ENCODE data around the gene SEMA7A. TPM values are rescaled to one million over a fixed set of nuclear protein-coding genes. Genes with fewer than 3 reads are reported as not detected.
A peak's percentile ranks its signal among the peaks of the same experiment; 100 is the strongest.

SEMA7A gene
- total and polyA plus RNA-seq, 4 experiments from 2014 or later: 0.10 to 1.9 (median 1.2) TPM; not detected in 1

GRCh38 chr15:74429781-74430400 is 3.9 kb downstream of the SEMA7A start:
- Histone ChIP-seq H3K4me1 (ENCODE audit: insufficient read depth, low read length) (peaks cover 16% of the 10 kb centered on the region), H3K4me3 (ENCODE audit: low read length in 2 of 2) (no peak overlapping the region), H3K9me3 (ENCODE audit: control insufficient read depth in 1 of 2, low read length in 2 of 2) (no peaks in the 10 kb centered on the region), H3K36me3 (ENCODE audit: insufficient read depth, low read length) (no peaks in the 10 kb centered on the region), H3K27ac (ENCODE audit: low read depth, low read length) (no peak overlapping the region), H3K27me3 (ENCODE audit: insufficient read depth, low read length) (no peaks in the 10 kb centered on the region)
- Mint-ChIP-seq H3K9me3 (no peaks in the 10 kb centered on the region), H3K4me3 (no peak overlapping the region), H3K27me3 (peaks cover 2 to 3% of the 10 kb centered on the region in 2 donors), H3K36me3 (no peaks in the 10 kb centered on the region), H3K4me1 (peaks cover 6 to 28% (median 15%) of the 10 kb centered on the region in 4 donors), H3K27ac (peak overlapping the region in 2 of 7 donors; percentile 49 to 65)
- intact Hi-C loops (cut with micrococcal nuclease): no loop called here
- ChIA-PET CTCF (ENCODE audit: partially characterized antibody) (interaction anchor here (1.3 to 26.0 kb wide), 2 partner anchors 19 to 51 kb away, joined by 3 to 550 read pairs; no protein-coding TSS in a partner anchor), POLR2A (ENCODE audit: partially characterized antibody) (no interaction called here)
- DNase-seq: no peak

GRCh38 chr15:74428970-74429780 is 4.6 kb downstream of the SEMA7A start:
- H3K4me1 Mint-ChIP-seq: peaks cover 2 to 20% (median 9%) of the 10 kb centered on the region in 4 donors
- H3K27ac Mint-ChIP-seq: peak overlapping the region in 1 of 7 donors; percentile 65
- Histone ChIP-seq H3K4me3 (ENCODE audit: low read length in 2 of 2) (no peak overlapping the region), H3K4me1 (ENCODE audit: insufficient read depth, low read length) (peaks cover 9% of the 10 kb centered on the region), H3K27me3 (ENCODE audit: insufficient read depth, low read length) (no peaks in the 10 kb centered on the region), H3K9me3 (ENCODE audit: control insufficient read depth in 1 of 2, low read length in 2 of 2) (no peaks in the 10 kb centered on the region), H3K36me3 (ENCODE audit: insufficient read depth, low read length) (no peaks in the 10 kb centered on the region), H3K27ac (ENCODE audit: low read depth, low read length) (no peak overlapping the region)
- peaks cover 2 to 3% of the 10 kb centered on the region in 2 donors for H3K27me3 Mint-ChIP-seq
- ChIA-PET CTCF (ENCODE audit: partially characterized antibody) (interaction anchor here (1.3 to 26.0 kb wide), 2 partner anchors 20 to 50 kb away, joined by 3 to 550 read pairs; no protein-coding TSS in a partner anchor), POLR2A (ENCODE audit: partially characterized antibody) (no interaction called here)
- H3K9me3 Mint-ChIP-seq: no peaks in the 10 kb centered on the region
- DNase-seq: no peak
- intact Hi-C loops (cut with micrococcal nuclease): no loop called here
- H3K4me3 Mint-ChIP-seq: no peak overlapping the region
- no peaks in the 10 kb centered on the region for H3K36me3 Mint-ChIP-seq

- H3K27me3 Mint-ChIP-seq: peaks cover 2 to 3% of the 10 kb centered on the region in 2 donors
- no peaks in the 10 kb centered on the region for H3K9me3 Mint-ChIP-seq
- intact Hi-C loops (cut with micrococcal nuclease): no loop called here
- Histone ChIP-seq H3K27me3 (ENCODE audit: insufficient read depth, low read length) (no peaks in the 10 kb centered on the region), H3K36me3 (ENCODE audit: insufficient read depth, low read length) (no peaks in the 10 kb centered on the region), H3K27ac (ENCODE audit: low read depth, low read length) (no peak overlapping the region), H3K4me1 (ENCODE audit: insufficient read depth, low read length) (peaks cover 6% of the 10 kb centered on the region), H3K9me3 (ENCODE audit: control insufficient read depth in 1 of 2, low read length in 2 of 2) (no peaks in the 10 kb centered on the region), H3K4me3 (ENCODE audit: low read length in 2 of 2) (no peak overlapping the region)
- H3K27ac Mint-ChIP-seq: no peak overlapping the region
- H3K4me1 Mint-ChIP-seq: peaks cover 0 to 18% (median 7%) of the 10 kb centered on the region in 4 donors
- H3K4me3 Mint-ChIP-seq: no peak overlapping the region
- no peak for DNase-seq
- H3K36me3 Mint-ChIP-seq: no peaks in the 10 kb centered on the region
- CTCF ChIA-PET (ENCODE audit: partially characterized antibody): interaction anchor here (26.0 kb wide), 1 partner anchor 49 kb away, joined by 550 read pairs; no protein-coding TSS in a partner anchor
- POLR2A ChIA-PET (ENCODE audit: partially characterized antibody): no interaction called here
Measured at GRCh38 chr15:74428442-74428787, 5.3 kb downstream of the SEMA7A start.

GRCh38 chr15:74427607-74428441 is 5.9 kb downstream of the SEMA7A start:
- H3K27me3 Mint-ChIP-seq: peaks cover 2 to 3% of the 10 kb centered on the region in 2 donors
- Histone ChIP-seq H3K4me1 (ENCODE audit: insufficient read depth, low read length) (peaks cover 5% of the 10 kb centered on the region), H3K4me3 (ENCODE audit: low read length in 2 of 2) (no peak overlapping the region), H3K27ac (ENCODE audit: low read depth, low read length) (no peak overlapping the region), H3K27me3 (ENCODE audit: insufficient read depth, low read length) (no peaks in the 10 kb centered on the region), H3K36me3 (ENCODE audit: insufficient read depth, low read length) (no peaks in the 10 kb centered on the region), H3K9me3 (ENCODE audit: control insufficient read depth in 1 of 2, low read length in 2 of 2) (no peaks in the 10 kb centered on the region)
- H3K9me3 Mint-ChIP-seq: no peaks in the 10 kb centered on the region
- H3K4me3 Mint-ChIP-seq: no peak overlapping the region
- peak overlapping the region in 1 of 7 donors; percentile 43 for H3K27ac Mint-ChIP-seq
- intact Hi-C loops (cut with micrococcal nuclease): no loop called here
- CTCF ChIA-PET (ENCODE audit: partially characterized antibody): interaction anchor here (1.2 to 26.0 kb wide), 3 partner anchors 8 to 49 kb away, joined by 3 to 550 read pairs (median 3); no protein-coding TSS in a partner anchor
- H3K36me3 Mint-ChIP-seq: no peaks in the 10 kb centered on the region
- peaks cover 0 to 18% (median 7%) of the 10 kb centered on the region in 4 donors for H3K4me1 Mint-ChIP-seq
- no peak for DNase-seq
- POLR2A ChIA-PET (ENCODE audit: partially characterized antibody): no interaction called here

- Mint-ChIP-seq H3K36me3 (no peaks in the 10 kb centered on the region), H3K27me3 (no peaks in the 10 kb centered on the region), H3K4me3 (no peak overlapping the region), H3K9me3 (no peaks in the 10 kb centered on the region), H3K27ac (peak overlapping the region in 1 of 7 donors; percentile 67), H3K4me1 (peaks cover 0 to 7% (median 3%) of the 10 kb centered on the region in 4 donors)
- intact Hi-C loops (cut with micrococcal nuclease): no loop called here
- no peak overlapping the region for H3K4me3 ChIP-seq (ENCODE audit: low read length in 2 of 2)
- ChIA-PET POLR2A (ENCODE audit: partially characterized antibody) (no interaction called here), CTCF (ENCODE audit: partially characterized antibody) (interaction anchor here (0.5 to 26.0 kb wide), 4 partner anchors 9 to 60 kb away, joined by 3 to 550 read pairs (median 3); no protein-coding TSS in a partner anchor)
- H3K36me3 ChIP-seq (ENCODE audit: insufficient read depth, low read length): no peaks in the 10 kb centered on the region
- DNase-seq: no peak
- no peaks in the 10 kb centered on the region for H3K9me3 ChIP-seq (ENCODE audit: control insufficient read depth in 1 of 2, low read length in 2 of 2)
- H3K27ac ChIP-seq (ENCODE audit: low read depth, low read length): no peak overlapping the region
- H3K27me3 ChIP-seq (ENCODE audit: insufficient read depth, low read length): no peaks in the 10 kb centered on the region
- no peaks in the 10 kb centered on the region for H3K4me1 ChIP-seq (ENCODE audit: insufficient read depth, low read length)
Measured at GRCh38 chr15:74426404-74427281, 7.1 kb downstream of the SEMA7A start.

- POLR2A ChIA-PET (ENCODE audit: partially characterized antibody): no interaction called here
Measured at GRCh38 chr15:74425630-74426029, 8.1 kb downstream of the SEMA7A start.

More at GRCh38 chr15:74425630-74426029, 8.1 kb downstream of the SEMA7A start:
- Histone ChIP-seq H3K36me3 (ENCODE audit: insufficient read depth, low read length) (no peaks in the 10 kb centered on the region), H3K27me3 (ENCODE audit: insufficient read depth, low read length) (no peaks in the 10 kb centered on the region), H3K4me3 (ENCODE audit: low read length in 2 of 2) (no peak overlapping the region), H3K27ac (ENCODE audit: low read depth, low read length) (no peak overlapping the region), H3K9me3 (ENCODE audit: control insufficient read depth in 1 of 2, low read length in 2 of 2) (no peaks in the 10 kb centered on the region), H3K4me1 (ENCODE audit: insufficient read depth, low read length) (no peaks in the 10 kb centered on the region)
- DNase-seq: no peak
- Mint-ChIP-seq H3K27ac (peak overlapping the region in 1 of 7 donors; percentile 70), H3K9me3 (no peaks in the 10 kb centered on the region), H3K36me3 (no peaks in the 10 kb centered on the region), H3K4me1 (no peaks in the 10 kb centered on the region), H3K27me3 (no peaks in the 10 kb centered on the region), H3K4me3 (no peak overlapping the region)
- intact Hi-C loops (cut with micrococcal nuclease): no loop called here
- CTCF ChIA-PET (ENCODE audit: partially characterized antibody): no interaction called here
